OCI-LY7 (cell line): ENCODE results near the gene EPHX1. TPM values are rescaled to one million over a fixed set of nuclear protein-coding genes. Genes with fewer than 3 reads are reported as not detected.

ENCODE experiments used
- BruUV-seq: library from RNA; stranded (reverse); fragments of 400-500 nt; replicated peaks from 2 replicates; lab custom pipeline; 2021; lab: Mats Ljungman, UMichigan
- CTCF ChIA-PET: fragments of 300-600 bp; sonication (Branson Sonifier 250); formaldehyde crosslinking; loops from one replicate; lab custom pipeline; 2022; ENCODE audit warnings: antibody characterized with exemption; ENCODE audit not compliant: unreplicated experiment; lab: Charles Lee
- POLR2A ChIA-PET: fragments of 300-600 bp; sonication (Branson Sonifier 250); formaldehyde crosslinking; loops from one replicate; lab custom pipeline; 2022; ENCODE audit warnings: antibody characterized with exemption; lab: Charles Lee
- DNase-seq: peaks from one replicate; pipeline ENCODE4 v3.0.0-alpha.2; 2015; ENCODE audit warnings: low spot score
- H2AFZ ChIP-seq: fragments of 200-600 bp; sonication (generic), shearing (Covaris generic); 2 replicates; pipeline ENCODE4 v1.6.1; 2014; ENCODE audit warnings: mild to moderate bottlenecking, antibody characterized with exemption, low read length, moderate library complexity
- H3K27ac ChIP-seq: fragments of 200-600 bp; sonication (generic); 2 replicates; pipeline ENCODE4 v1.5.1; 2014; ENCODE audit warnings: mixed run types, low read depth, mild to moderate bottlenecking, moderate library complexity, low read length, inconsistent platforms; ENCODE audit not compliant: poor library complexity, severe bottlenecking
- H3K36me3 ChIP-seq: fragments of 200-600 bp; sonication (generic); 2 replicates; pipeline ENCODE4 v1.6.1; 2014; ENCODE audit warnings: mild to moderate bottlenecking, antibody characterized with exemption, low read length, moderate library complexity, mixed read lengths; ENCODE audit not compliant: insufficient read depth
- H3K4me1 ChIP-seq: fragments of 200-600 bp; sonication (generic); 2 replicates; pipeline ENCODE4 v1.5.1; 2014; ENCODE audit warnings: mild to moderate bottlenecking, low read length; ENCODE audit not compliant: insufficient read depth, poor library complexity, severe bottlenecking
- H3K4me2 ChIP-seq: fragments of 200-600 bp; sonication (generic); 2 replicates; pipeline ENCODE4 v1.6.1; 2014; ENCODE audit warnings: mild to moderate bottlenecking, low read length
- H3K4me3 ChIP-seq: fragments of 200-600 bp; sonication (generic); 2 replicates; pipeline ENCODE4 v1.5.1; 2014; ENCODE audit warnings: mild to moderate bottlenecking, low read depth, low read length; ENCODE audit not compliant: poor library complexity, severe bottlenecking
- H3K79me2 ChIP-seq: fragments of 200-600 bp; sonication (generic); 2 replicates; pipeline ENCODE4 v1.6.1; 2016; ENCODE audit warnings: low read depth, mild to moderate bottlenecking, low read length, moderate library complexity, mixed read lengths; ENCODE audit not compliant: insufficient read depth
- H3K9me2 ChIP-seq: fragments of 200-600 bp; sonication (generic); 2 replicates; pipeline ENCODE4 v1.6.1; 2016; ENCODE audit warnings: mild to moderate bottlenecking, low read length, mixed read lengths; ENCODE audit not compliant: insufficient read depth
- H3K9me3 ChIP-seq: fragments of 200-600 bp; sonication (generic); 2 replicates; pipeline ENCODE4 v1.6.1; 2014; ENCODE audit warnings: mild to moderate bottlenecking, mixed run types, low read length, mixed read lengths
- H4K20me1 ChIP-seq: fragments of 200-600 bp; sonication (generic); 2 replicates; pipeline ENCODE4 v1.6.1; 2014; ENCODE audit warnings: mild to moderate bottlenecking, antibody characterized with exemption, low read length, moderate library complexity, mixed read lengths; ENCODE audit not compliant: insufficient read depth
- CTCF ChIP-seq: fragments of 200-600 bp; sonication (generic); conservative IDR thresholded peaks from 2 replicates; pipeline ENCODE4 v1.5.1; 2014; ENCODE audit warnings: mild to moderate bottlenecking, antibody characterized with exemption, low read length, moderate library complexity, mixed read lengths
- EZH2phosphoT487 ChIP-seq: fragments of 200-600 bp; sonication (generic); IDR thresholded peaks from 2 replicates; pipeline ENCODE4 v1.6.1; 2018; ENCODE audit warnings: low read depth, borderline replicate concordance, mild to moderate bottlenecking, mixed run types, antibody characterized with exemption, low read length, moderate library complexity, mixed read lengths
- intact Hi-C: fragments of 100-400 bp; cut with micrococcal nuclease; formaldehyde crosslinking; loops from one replicate; pipeline ENCODE4 v1.10.0; 2022; ENCODE audit not compliant: unreplicated experiment
- total RNA-seq, 2 experiments: library from RNA; depleted of rRNA in 1 of 2; stranded (reverse); fragments of >200 nt in 1 of 2; shearing (Covaris generic) in 1 of 2; gene quantifications; 2 replicates each; pipeline ENCODE4 v1.2.3, GENCODE V29; 2014 to 2022

EPHX1 gene
- total RNA-seq, 2 experiments from 2014 or later, result 0.44 to 1.3 TPM

- H3K79me2 ChIP-seq, result no peaks in the 10 kb centered on the region
- H3K4me3 ChIP-seq, result no peak overlapping the region
- H4K20me1 ChIP-seq, result no peaks in the 10 kb centered on the region
- H3K9me3 ChIP-seq, result peaks cover 6% of the 10 kb centered on the region; the same call in 1 of the 2 replicates
- H3K27ac ChIP-seq, result no peak overlapping the region
- peak; percentile 74 for DNase-seq
- ChIA-PET CTCF (interaction anchor here (0.5 kb wide), 1 partner anchor 371 kb away, joined by 3 read pairs; no protein-coding TSS in a partner anchor), POLR2A (interaction anchor here (1.0 kb wide), 1 partner anchor 365 kb away, joined by 3 read pairs; no protein-coding TSS in a partner anchor)
- peaks cover 49% of the 10 kb centered on the region for H3K4me1 ChIP-seq
- no peak for TF ChIP-seq EZH2phosphoT487
- peak; percentile 83 for TF ChIP-seq CTCF
- H3K9me2 ChIP-seq, result no peaks in the 10 kb centered on the region
- H2AFZ ChIP-seq, result no peak overlapping the region
- no peak overlapping the region for H3K4me2 ChIP-seq
- BruUV-seq, result no TSS peak
- intact Hi-C loops, result loop anchor here (1.0 to 5.0 kb wide), 2 partner anchors 193 to 291 kb away; partner anchors contain the start of gene ENAH
- peaks cover 19% of the 10 kb centered on the region for H3K36me3 ChIP-seq
These were observed 35.8 kb downstream of the EPHX1 start for GRCh38 chr1:225845571-225846259.

DNA sequence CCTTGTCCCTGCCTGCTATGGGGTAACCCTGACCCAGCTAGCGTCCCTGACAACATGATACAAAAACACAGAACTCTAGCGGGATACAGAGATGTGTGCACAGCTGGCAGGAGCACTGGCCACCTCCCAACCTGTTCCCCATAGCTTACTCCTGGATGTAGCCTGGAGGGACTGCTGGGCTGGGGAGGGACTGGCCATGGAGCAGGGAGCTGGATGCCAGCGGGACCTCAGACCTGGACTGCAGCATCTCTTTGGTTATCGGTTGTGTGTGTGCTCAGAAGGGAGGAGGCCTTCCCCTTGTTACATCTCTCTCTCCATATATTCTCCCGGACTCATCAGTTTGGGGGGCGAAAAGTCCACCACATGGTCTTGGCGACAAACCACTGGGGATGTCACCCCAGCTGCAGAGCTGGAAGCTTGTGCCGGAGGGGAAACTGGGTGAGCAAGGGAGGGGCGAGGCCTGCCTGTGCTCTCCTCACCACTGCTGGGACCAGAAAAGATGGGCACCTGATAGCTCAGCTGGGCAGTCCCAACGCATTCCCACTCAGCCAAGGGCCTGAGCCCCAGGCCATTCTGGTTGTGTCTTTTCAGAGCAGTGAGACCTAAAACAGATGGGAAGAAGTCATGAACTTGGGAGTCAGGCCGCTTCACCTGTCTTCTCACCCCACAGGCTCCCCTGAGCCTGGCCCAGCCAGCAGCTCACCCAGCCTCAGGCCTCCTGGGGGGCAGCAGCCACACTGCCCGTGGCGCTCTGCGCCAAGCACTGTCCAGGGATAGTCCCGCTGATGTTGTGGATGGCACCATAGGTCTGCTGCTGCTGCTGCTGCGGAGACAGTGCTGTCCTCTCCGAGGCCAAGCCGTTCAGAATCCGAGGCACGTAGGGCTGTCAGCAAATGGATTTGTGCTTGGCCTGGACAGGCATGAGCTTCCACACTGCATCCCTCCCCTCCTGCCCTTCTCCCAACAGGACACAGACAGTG, 36.7 kb downstream of the EPHX1 start:
- H3K9me2 ChIP-seq, result no peaks in the 10 kb centered on the region
- H4K20me1 ChIP-seq, result no peaks in the 10 kb centered on the region
- no peak for TF ChIP-seq CTCF
- no peak for TF ChIP-seq EZH2phosphoT487
- no peak for DNase-seq
- H3K36me3 ChIP-seq, result peaks cover 27% of the 10 kb centered on the region
- no peak overlapping the region for H2AFZ ChIP-seq
- H3K4me3 ChIP-seq, result peak overlapping the region; percentile 52
- CTCF ChIA-PET, result interaction anchor here (0.5 to 0.6 kb wide), 2 partner anchors 77 to 372 kb away, joined by 3 to 4 read pairs; partner anchors contain the start of gene PYCR2
- peak overlapping the region; percentile 88 for H3K4me2 ChIP-seq
- POLR2A ChIA-PET, result interaction anchor here (1.0 to 1.8 kb wide), 3 partner anchors 11 to 366 kb away, joined by 3 to 4 read pairs (median 3); no protein-coding TSS in a partner anchor
- peak overlapping the region; percentile 97 for H3K27ac ChIP-seq
- BruUV-seq, result no TSS peak
- peaks cover 9% of the 10 kb centered on the region; the same call in 1 of the 2 replicates for H3K9me3 ChIP-seq
- H3K4me1 ChIP-seq, result peaks cover 53% of the 10 kb centered on the region
- no peaks in the 10 kb centered on the region for H3K79me2 ChIP-seq
- intact Hi-C loops, result loop anchor here (5.0 kb wide), 1 partner anchor 194 kb away; the partner anchor contains the start of gene ENAH
